ENCODE measurements around the gene DHX57. TPM values are rescaled to one million over a fixed set of nuclear protein-coding genes. Genes with fewer than 3 reads are reported as not detected.

The DHX57 gene
- total RNA-seq, 1 donor, result 19.5 TPM

DNA sequence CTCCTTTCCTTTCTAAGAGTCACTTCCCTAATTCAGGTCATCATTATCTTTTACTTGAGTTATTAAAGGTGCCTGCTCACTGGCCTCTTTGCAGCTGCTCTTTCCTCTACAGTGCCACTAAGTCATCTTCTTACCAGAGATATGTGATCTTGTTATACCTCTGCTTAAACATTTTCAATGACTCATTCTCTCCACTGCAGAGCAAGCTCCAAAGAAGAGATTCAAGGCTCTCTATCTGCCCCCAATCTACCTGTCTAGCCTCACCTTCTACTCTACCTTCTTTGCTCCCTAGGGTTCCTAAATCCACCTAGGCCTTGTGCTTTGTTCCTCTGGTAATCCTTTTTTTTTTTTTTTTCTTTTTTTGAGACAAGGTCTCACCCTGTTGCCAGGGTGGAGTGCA is 17.1 kb upstream of the DHX57 start:
- Histone ChIP-seq H3K27me3 (ENCODE audit: insufficient read depth, low read length) (no peaks in the 10 kb centered on the region), H3K4me1 (ENCODE audit: insufficient read depth, low read length) (no peaks in the 10 kb centered on the region), H3K79me2 (ENCODE audit: insufficient read depth, low read length) (no peaks in the 10 kb centered on the region), H4K20me1 (ENCODE audit: insufficient read depth, low read length) (no peaks in the 10 kb centered on the region), H3K9me3 (ENCODE audit: low read depth, low read length) (no peaks in the 10 kb centered on the region), H2AFZ (ENCODE audit: low read length) (no peak overlapping the region), H3K36me3 (ENCODE audit: insufficient read depth, low read length) (no peaks in the 10 kb centered on the region), H3K4me3 (ENCODE audit: insufficient read depth, low read length) (no peak overlapping the region), H3K27ac (ENCODE audit: low read depth, low read length) (no peak overlapping the region), H3K4me2 (ENCODE audit: insufficient read depth, low read length) (no peak overlapping the region)
- TF ChIP-seq CTCF (IDR thresholded peaks at IDR 0.05; ENCODE audit: extremely low read depth, low read depth, low read length), result no peak
- no peak for DNase-seq (ENCODE audit: insufficient read length, low spot score, missing footprints)

- no peak for DNase-seq (ENCODE audit: insufficient read length, low spot score, missing footprints)
- H3K9me3 ChIP-seq (ENCODE audit: low read depth, low read length), result no peaks in the 10 kb centered on the region
These were observed 13.8 kb upstream of the DHX57 start, which contains the start of gene ARHGEF33 for GRCh38 chr2:38889575-38889974. TSS of gene ARHGEF33 (plus strand) at chr2:38889875. CDS start at chr2:38919448, 29,573 bp downstream.

GRCh38 chr2:38889045-38889444 is 13.3 kb upstream of the DHX57 start:
- Histone ChIP-seq H3K9me3 (ENCODE audit: low read depth, low read length) (no peaks in the 10 kb centered on the region), H4K20me1 (ENCODE audit: insufficient read depth, low read length) (no peaks in the 10 kb centered on the region), H3K27ac (ENCODE audit: low read depth, low read length) (no peak overlapping the region), H2AFZ (ENCODE audit: low read length) (no peak overlapping the region), H3K4me3 (ENCODE audit: insufficient read depth, low read length) (no peak overlapping the region), H3K79me2 (ENCODE audit: insufficient read depth, low read length) (no peaks in the 10 kb centered on the region), H3K27me3 (ENCODE audit: insufficient read depth, low read length) (no peaks in the 10 kb centered on the region), H3K4me1 (ENCODE audit: insufficient read depth, low read length) (no peaks in the 10 kb centered on the region), H3K36me3 (ENCODE audit: insufficient read depth, low read length) (no peaks in the 10 kb centered on the region), H3K4me2 (ENCODE audit: insufficient read depth, low read length) (no peak overlapping the region)
- no peak for TF ChIP-seq CTCF (IDR thresholded peaks at IDR 0.05; ENCODE audit: extremely low read depth, low read depth, low read length)
- no peak for DNase-seq (ENCODE audit: insufficient read length, low spot score, missing footprints)

More at GRCh38 chr2:38889575-38889974, 13.8 kb upstream of the DHX57 start, which contains the start of gene ARHGEF33:
- Histone ChIP-seq H3K4me1 (ENCODE audit: insufficient read depth, low read length) (no peaks in the 10 kb centered on the region), H3K4me3 (ENCODE audit: insufficient read depth, low read length) (no peak within 1 kb of the TSS), H4K20me1 (ENCODE audit: insufficient read depth, low read length) (no peaks in the 10 kb centered on the region), H3K27me3 (ENCODE audit: insufficient read depth, low read length) (no peaks in the 10 kb centered on the region), H3K27ac (ENCODE audit: low read depth, low read length) (no peak within 1 kb of the TSS), H3K36me3 (ENCODE audit: insufficient read depth, low read length) (no peaks in the 10 kb centered on the region), H3K79me2 (ENCODE audit: insufficient read depth, low read length) (no peaks in the 10 kb centered on the region), H3K4me2 (ENCODE audit: insufficient read depth, low read length) (no peak within 1 kb of the TSS), H2AFZ (ENCODE audit: low read length) (no peak within 1 kb of the TSS)
- TF ChIP-seq CTCF (IDR thresholded peaks at IDR 0.05; ENCODE audit: extremely low read depth, low read depth, low read length), result no peak

DNA sequence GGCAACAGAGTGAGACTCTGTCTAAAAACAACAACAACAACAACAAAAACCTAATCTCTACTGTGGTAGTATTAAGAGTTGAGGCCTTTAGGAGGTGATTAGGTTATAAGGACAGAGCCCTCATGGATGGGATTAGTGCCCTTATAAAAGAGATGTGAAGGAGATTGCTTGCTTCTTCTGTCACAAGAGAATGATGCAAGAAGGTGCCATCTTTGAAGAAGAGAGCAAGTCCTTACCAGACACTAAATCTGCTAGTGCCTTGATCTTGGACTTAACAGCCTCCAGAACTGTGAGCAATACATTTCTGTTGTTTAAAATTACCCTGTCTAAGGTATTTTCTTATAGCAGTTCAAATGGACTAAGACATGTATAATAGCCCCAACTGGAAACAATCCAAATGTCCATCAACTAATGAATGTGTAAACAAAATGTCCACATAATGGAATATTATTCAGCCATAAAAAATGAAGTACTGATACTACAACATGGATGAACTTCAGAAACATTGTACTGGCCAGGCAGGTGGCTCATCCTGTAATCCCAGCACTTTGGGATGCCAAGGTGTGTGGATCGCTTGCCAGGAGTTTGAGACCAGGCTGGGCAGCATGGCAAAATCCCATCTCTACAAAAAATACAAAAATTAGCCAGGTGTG is 12.3 kb upstream of the DHX57 start:
- H3K4me3 ChIP-seq (ENCODE audit: insufficient read depth, low read length), result no peak overlapping the region
- H2AFZ ChIP-seq (ENCODE audit: low read length), result no peak overlapping the region
- H3K4me1 ChIP-seq (ENCODE audit: insufficient read depth, low read length), result no peaks in the 10 kb centered on the region
- no peak overlapping the region for H3K4me2 ChIP-seq (ENCODE audit: insufficient read depth, low read length)
- H3K36me3 ChIP-seq (ENCODE audit: insufficient read depth, low read length), result no peaks in the 10 kb centered on the region
- H3K79me2 ChIP-seq (ENCODE audit: insufficient read depth, low read length), result no peaks in the 10 kb centered on the region
- H4K20me1 ChIP-seq (ENCODE audit: insufficient read depth, low read length), result no peaks in the 10 kb centered on the region
- DNase-seq (ENCODE audit: insufficient read length, low spot score, missing footprints), result no peak
- no peaks in the 10 kb centered on the region for H3K27me3 ChIP-seq (ENCODE audit: insufficient read depth, low read length)
- TF ChIP-seq CTCF (IDR thresholded peaks at IDR 0.05; ENCODE audit: extremely low read depth, low read depth, low read length), result no peak
- no peaks in the 10 kb centered on the region for H3K9me3 ChIP-seq (ENCODE audit: low read depth, low read length)
- H3K27ac ChIP-seq (ENCODE audit: low read depth, low read length), result no peak overlapping the region

Measured in osteoblast (primary cell).